ENCODE data around the gene PGRMC2.

Gene PGRMC2

GRCh38 chr4:128301979-128302378 lies 14.4 kb upstream of the PGRMC2 start:
- TF ChIP-seq EP300 (IDR thresholded peaks at IDR 0.05; ENCODE audit: borderline replicate concordance) (no peak), EGR1 (IDR thresholded peaks at IDR 0.05) (no peak), NFIC (IDR thresholded peaks at IDR 0.05) (no peak), USF1 (IDR thresholded peaks at IDR 0.05) (no peak), TEAD4 (IDR thresholded peaks at IDR 0.05) (no peak)

GRCh38 chr4:128299848-128300247 lies 12.2 kb upstream of the PGRMC2 start:
- TF ChIP-seq RAD21 (IDR thresholded peaks at IDR 0.05; ENCODE audit: low read depth) (no peak), TEAD4 (IDR thresholded peaks at IDR 0.05) (no peak), TCF12 (IDR thresholded peaks at IDR 0.05; ENCODE audit: low read depth) (no peak), CEBPB (IDR thresholded peaks at IDR 0.05) (no peak), CREB1 (IDR thresholded peaks at IDR 0.05; ENCODE audit: low read depth) (no peak), EP300 (IDR thresholded peaks at IDR 0.05; ENCODE audit: borderline replicate concordance) (no peak), USF1 (IDR thresholded peaks at IDR 0.05) (no peak), REST (IDR thresholded peaks at IDR 0.05; ENCODE audit: low read depth) (no peak), ZBTB7A (IDR thresholded peaks at IDR 0.05; ENCODE audit: low read depth) (no peak), TAF1 (IDR thresholded peaks at IDR 0.05; ENCODE audit: low read depth) (no peak), NFIC (IDR thresholded peaks at IDR 0.05) (no peak)

- TF ChIP-seq CREB1 (IDR thresholded peaks at IDR 0.05; ENCODE audit: low read depth) = no peak
- TF ChIP-seq CEBPB (IDR thresholded peaks at IDR 0.05) = no peak
- no peak for TF ChIP-seq YY1 (IDR thresholded peaks at IDR 0.05; ENCODE audit: low read depth)
- no peak for TF ChIP-seq USF1 (IDR thresholded peaks at IDR 0.05)
Measured at GRCh38 chr4:128298852-128299251, 11.2 kb upstream of the PGRMC2 start.

- TF ChIP-seq NFIC (IDR thresholded peaks at IDR 0.05) = no peak
Measured at GRCh38 chr4:128298146-128298758, 10.6 kb upstream of the PGRMC2 start.

GRCh38 chr4:128295255-128295654 lies 7.6 kb upstream of the PGRMC2 start:
- no peak for TF ChIP-seq FOXM1 (IDR thresholded peaks at IDR 0.05; ENCODE audit: borderline replicate concordance, low read depth)
- no peak for TF ChIP-seq EGR1 (IDR thresholded peaks at IDR 0.05)
- TF ChIP-seq CREB1 (IDR thresholded peaks at IDR 0.05; ENCODE audit: low read depth) = no peak

- TF ChIP-seq FOXM1 (IDR thresholded peaks at IDR 0.05; ENCODE audit: borderline replicate concordance, low read depth) = no peak
- TF ChIP-seq RAD21 (IDR thresholded peaks at IDR 0.05; ENCODE audit: low read depth) = no peak
- no peak for TF ChIP-seq CEBPB (IDR thresholded peaks at IDR 0.05)
- no peak for TF ChIP-seq USF1 (IDR thresholded peaks at IDR 0.05)
- no peak for TF ChIP-seq TEAD4 (IDR thresholded peaks at IDR 0.05)
- TF ChIP-seq REST (IDR thresholded peaks at IDR 0.05; ENCODE audit: low read depth) = no peak
- no peak for TF ChIP-seq EGR1 (IDR thresholded peaks at IDR 0.05)
- no peak for TF ChIP-seq ZBTB7A (IDR thresholded peaks at IDR 0.05; ENCODE audit: low read depth)
- TF ChIP-seq CREB1 (IDR thresholded peaks at IDR 0.05; ENCODE audit: low read depth) = no peak
- no peak for TF ChIP-seq NFIC (IDR thresholded peaks at IDR 0.05)
- TF ChIP-seq TCF12 (IDR thresholded peaks at IDR 0.05; ENCODE audit: low read depth) = no peak
- no peak for TF ChIP-seq MAX (IDR thresholded peaks at IDR 0.05)
Measured at GRCh38 chr4:128294464-128294863, 6.9 kb upstream of the PGRMC2 start.
